GM12873 (cell line): ENCODE results near the gene GOSR1.

Experiments
- CTCF ChIP-seq: IDR thresholded peaks from 2 replicates; pipeline ENCODE4 v1.5.1; 2012; ENCODE audit warnings: low read depth, mild to moderate bottlenecking, moderate library complexity, low read length, control low read depth; ENCODE audit not compliant: insufficient read depth; ENCODE audit errors: missing control alignments

The GOSR1 gene

GRCh38 chr17:30477774-30478115 lies 537 bp downstream of the GOSR1 start:
- no peak for TF ChIP-seq CTCF

GRCh38 chr17:30482555-30482954 lies 5.3 kb downstream of the GOSR1 start:
- TF ChIP-seq CTCF, result no peak

GRCh38 chr17:30483159-30483558 lies 6.0 kb downstream of the GOSR1 start:
- no peak for TF ChIP-seq CTCF

- TF ChIP-seq CTCF, result no peak
Observed at GRCh38 chr17:30493780-30494179, 16.6 kb downstream of the GOSR1 start.

GRCh38 chr17:30495586-30495985 lies 18.4 kb downstream of the GOSR1 start:
- TF ChIP-seq CTCF, result no peak

- no peak for TF ChIP-seq CTCF
Observed at GRCh38 chr17:30503558-30503957, 26.4 kb downstream of the GOSR1 start.

- TF ChIP-seq CTCF, result no peak
Observed at GRCh38 chr17:30505868-30506417, 28.7 kb downstream of the GOSR1 start.
